Measurements from ENCODE around the gene XKRX.

The XKRX gene

GRCh38 chrX:100915562-100915961, 13.2 kb downstream of the XKRX start:
- no peaks in the 10 kb centered on the region for H4K20me1 ChIP-seq (ENCODE audit: insufficient read depth, low read length)
- H3K9me3 ChIP-seq (ENCODE audit: insufficient read depth, low read length, severe bottlenecking), result no peaks in the 10 kb centered on the region
- no peak overlapping the region for H3K4me2 ChIP-seq (ENCODE audit: insufficient read depth, low read length)
- H3K27ac ChIP-seq (ENCODE audit: low read length), result no peak overlapping the region
- H3K79me2 ChIP-seq (ENCODE audit: insufficient read depth, low read length), result no peaks in the 10 kb centered on the region
- H2AFZ ChIP-seq (ENCODE audit: low read depth, low read length), result no peak overlapping the region
- no peak overlapping the region for H3K9ac ChIP-seq (ENCODE audit: low read depth, low read length)
- DNase-seq (no peak), ATAC-seq (ENCODE audit: insufficient read depth, low read depth) (no peak)
- TF ChIP-seq CTCF (IDR thresholded peaks at IDR 0.05; ENCODE audit: borderline replicate concordance, extremely low read depth, low read length, poor library complexity, severe bottlenecking) (no peak), EZH2 (IDR thresholded peaks at IDR 0.05; ENCODE audit: borderline replicate concordance, low read depth, low read length, severe bottlenecking) (no peak)
- no peaks in the 10 kb centered on the region for H3K36me3 ChIP-seq (ENCODE audit: insufficient read depth, low read length)
- H3K4me3 ChIP-seq (ENCODE audit: low read depth in 1 of 2, low read length in 2 of 2), result no peak overlapping the region
- no peaks in the 10 kb centered on the region for H3K4me1 ChIP-seq (ENCODE audit: insufficient read depth, low read length)
- no peaks in the 10 kb centered on the region for H3K27me3 ChIP-seq (ENCODE audit: insufficient read depth, low read length, poor library complexity)

- no peaks in the 10 kb centered on the region for H3K36me3 ChIP-seq (ENCODE audit: insufficient read depth, low read length)
- TF ChIP-seq CTCF (IDR thresholded peaks at IDR 0.05; ENCODE audit: borderline replicate concordance, extremely low read depth, low read length, poor library complexity, severe bottlenecking) (no peak), EZH2 (IDR thresholded peaks at IDR 0.05; ENCODE audit: borderline replicate concordance, low read depth, low read length, severe bottlenecking) (no peak)
- DNase-seq, result no peak
- no peak overlapping the region for H3K4me2 ChIP-seq (ENCODE audit: insufficient read depth, low read length)
- H3K9me3 ChIP-seq (ENCODE audit: insufficient read depth, low read length, severe bottlenecking), result no peaks in the 10 kb centered on the region
- H3K27me3 ChIP-seq (ENCODE audit: insufficient read depth, low read length, poor library complexity), result no peaks in the 10 kb centered on the region
- H3K79me2 ChIP-seq (ENCODE audit: insufficient read depth, low read length), result no peaks in the 10 kb centered on the region
- ATAC-seq (ENCODE audit: insufficient read depth, low read depth), result no peak
- no peaks in the 10 kb centered on the region for H4K20me1 ChIP-seq (ENCODE audit: insufficient read depth, low read length)
- H3K27ac ChIP-seq (ENCODE audit: low read length), result no peak overlapping the region
- H3K4me1 ChIP-seq (ENCODE audit: insufficient read depth, low read length), result no peaks in the 10 kb centered on the region
- H3K4me3 ChIP-seq (ENCODE audit: low read depth in 1 of 2, low read length in 2 of 2), result no peak overlapping the region
- no peak overlapping the region for H3K9ac ChIP-seq (ENCODE audit: low read depth, low read length)
- H2AFZ ChIP-seq (ENCODE audit: low read depth, low read length), result no peak overlapping the region
Measured at GRCh38 chrX:100913111-100913510, 15.6 kb downstream of the XKRX start.

GRCh38 chrX:100911731-100912130, 17.0 kb downstream of the XKRX start:
- Histone ChIP-seq H2AFZ (ENCODE audit: low read depth, low read length) (no peak overlapping the region), H3K4me3 (ENCODE audit: low read depth in 1 of 2, low read length in 2 of 2) (no peak overlapping the region), H3K27me3 (ENCODE audit: insufficient read depth, low read length, poor library complexity) (no peaks in the 10 kb centered on the region), H3K79me2 (ENCODE audit: insufficient read depth, low read length) (no peaks in the 10 kb centered on the region), H4K20me1 (ENCODE audit: insufficient read depth, low read length) (no peaks in the 10 kb centered on the region), H3K4me2 (ENCODE audit: insufficient read depth, low read length) (no peak overlapping the region), H3K9ac (ENCODE audit: low read depth, low read length) (no peak overlapping the region), H3K27ac (ENCODE audit: low read length) (no peak overlapping the region), H3K9me3 (ENCODE audit: insufficient read depth, low read length, severe bottlenecking) (no peaks in the 10 kb centered on the region), H3K36me3 (ENCODE audit: insufficient read depth, low read length) (no peaks in the 10 kb centered on the region), H3K4me1 (ENCODE audit: insufficient read depth, low read length) (no peaks in the 10 kb centered on the region)
- no peak for TF ChIP-seq CTCF (IDR thresholded peaks at IDR 0.05; ENCODE audit: borderline replicate concordance, extremely low read depth, low read length, poor library complexity, severe bottlenecking)
- no peak for TF ChIP-seq EZH2 (IDR thresholded peaks at IDR 0.05; ENCODE audit: borderline replicate concordance, low read depth, low read length, severe bottlenecking)
- DNase-seq (no peak), ATAC-seq (ENCODE audit: insufficient read depth, low read depth) (no peak)

DNA sequence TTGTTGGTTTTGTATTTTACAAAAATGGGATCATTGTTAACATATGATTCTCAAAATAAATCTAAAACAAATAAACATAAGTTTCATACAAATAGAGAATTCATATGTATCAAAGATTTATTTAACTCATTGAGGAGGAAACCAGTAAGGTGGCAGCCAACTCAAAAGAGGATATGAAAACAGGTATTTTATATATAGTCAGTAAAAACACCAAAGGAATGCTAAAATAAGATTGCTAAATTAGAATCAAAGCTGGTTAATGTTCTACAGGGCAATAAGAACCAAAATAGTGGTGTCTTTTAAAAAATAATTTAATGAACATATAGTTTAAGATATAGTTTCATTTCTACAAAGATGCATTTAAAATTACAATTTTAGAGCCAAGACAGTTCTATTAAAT, 23.1 kb downstream of the XKRX start:
- Histone ChIP-seq H3K36me3 (ENCODE audit: insufficient read depth, low read length) (no peaks in the 10 kb centered on the region), H3K27ac (ENCODE audit: low read length) (no peak overlapping the region), H3K9me3 (ENCODE audit: insufficient read depth, low read length, severe bottlenecking) (no peaks in the 10 kb centered on the region), H3K4me2 (ENCODE audit: insufficient read depth, low read length) (no peak overlapping the region), H3K79me2 (ENCODE audit: insufficient read depth, low read length) (no peaks in the 10 kb centered on the region), H3K4me3 (ENCODE audit: low read depth in 1 of 2, low read length in 2 of 2) (no peak overlapping the region), H2AFZ (ENCODE audit: low read depth, low read length) (no peak overlapping the region), H4K20me1 (ENCODE audit: insufficient read depth, low read length) (no peaks in the 10 kb centered on the region), H3K27me3 (ENCODE audit: insufficient read depth, low read length, poor library complexity) (no peaks in the 10 kb centered on the region), H3K4me1 (ENCODE audit: insufficient read depth, low read length) (no peaks in the 10 kb centered on the region), H3K9ac (ENCODE audit: low read depth, low read length) (no peak overlapping the region)
- no peak for ATAC-seq (ENCODE audit: insufficient read depth, low read depth)
- no peak for DNase-seq
- TF ChIP-seq CTCF (IDR thresholded peaks at IDR 0.05; ENCODE audit: borderline replicate concordance, extremely low read depth, low read length, poor library complexity, severe bottlenecking) (no peak), EZH2 (IDR thresholded peaks at IDR 0.05; ENCODE audit: borderline replicate concordance, low read depth, low read length, severe bottlenecking) (no peak)

All from DND-41 (cell line).